Fibroblast of skin of right biceps (primary cell): ENCODE results near the gene ARHGAP23.

ENCODE experiments used
- DNase-seq: peaks from one replicate; pipeline ENCODE4 v3.0.0-alpha.2; 2013

ARHGAP23 gene

DNA sequence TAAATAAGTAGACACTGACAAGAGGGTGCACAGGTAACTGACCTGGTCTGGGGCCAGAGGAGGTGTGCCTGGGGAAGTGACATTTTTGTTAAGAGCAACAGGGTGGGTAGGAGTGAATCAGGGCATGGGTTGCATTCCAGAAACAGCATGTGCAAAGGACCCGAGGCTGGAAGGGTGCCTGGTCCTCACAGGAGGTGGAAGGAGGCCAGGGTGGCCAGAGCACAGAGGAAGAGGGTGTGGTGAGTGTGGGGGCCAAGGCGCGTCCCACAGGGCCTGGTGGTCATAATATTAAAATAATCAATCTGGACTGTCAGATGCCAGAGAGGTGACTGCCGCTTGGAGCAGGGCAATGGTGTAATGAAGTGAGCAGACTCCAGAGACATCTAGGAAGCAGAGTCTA lies 14.3 kb downstream of the ARHGAP23 start:
- DNase-seq, result peak; percentile 29

DNA sequence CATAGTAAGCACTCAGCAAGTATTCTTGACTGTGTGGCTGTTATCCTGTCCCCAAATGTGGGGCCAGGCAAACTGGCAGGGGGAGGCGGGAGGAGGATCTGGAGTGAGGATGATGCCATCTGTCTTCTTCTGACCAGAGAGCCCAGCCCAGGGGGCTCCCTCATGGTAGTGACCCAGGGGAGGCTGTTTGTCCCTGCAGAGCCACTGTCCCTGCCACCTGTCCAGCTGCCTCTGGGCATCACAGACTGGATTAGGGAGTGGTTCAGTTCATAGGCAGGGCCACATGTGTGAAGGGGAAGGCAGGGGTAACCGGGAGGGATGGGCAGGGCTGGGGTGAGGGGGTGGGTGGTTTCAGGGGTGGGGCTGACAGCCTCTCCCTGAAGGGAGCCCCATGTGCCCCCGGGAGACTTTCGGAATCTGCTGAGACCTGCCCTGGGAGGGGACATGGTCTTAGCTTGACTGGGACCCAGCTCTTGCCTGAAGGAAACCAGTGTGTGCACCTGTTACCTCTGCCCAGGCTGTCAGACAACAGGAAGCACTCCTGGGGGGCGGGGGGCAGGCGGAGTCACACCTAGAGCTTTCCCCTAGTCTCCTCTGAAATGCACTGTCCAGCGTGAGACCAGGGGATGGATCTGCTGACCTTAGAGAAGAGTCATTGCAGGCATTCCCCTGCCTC lies 15.2 kb downstream of the ARHGAP23 start:
- DNase-seq, result no peak

DNA sequence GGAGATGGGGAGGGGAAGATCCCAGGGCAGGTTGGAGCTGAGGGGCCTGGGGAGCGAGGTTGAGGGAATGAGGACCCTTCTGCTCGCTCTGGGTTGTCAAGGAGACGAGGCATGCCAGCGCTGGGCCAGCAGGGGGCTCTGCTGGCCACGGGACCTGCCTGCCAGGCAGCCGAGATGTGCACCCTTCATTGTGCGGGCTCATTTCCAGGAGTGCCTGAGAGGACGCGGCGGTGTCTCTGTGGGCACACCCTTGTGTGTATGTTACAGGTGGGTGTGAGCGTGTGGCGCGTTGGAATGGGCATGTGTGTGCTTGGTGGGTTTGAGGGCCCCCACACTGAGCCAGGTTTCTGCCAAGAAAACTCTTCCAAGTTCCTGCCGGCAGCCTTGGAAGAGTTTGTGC lies 15.9 kb downstream of the ARHGAP23 start:
- DNase-seq, result peak; percentile 70

DNA sequence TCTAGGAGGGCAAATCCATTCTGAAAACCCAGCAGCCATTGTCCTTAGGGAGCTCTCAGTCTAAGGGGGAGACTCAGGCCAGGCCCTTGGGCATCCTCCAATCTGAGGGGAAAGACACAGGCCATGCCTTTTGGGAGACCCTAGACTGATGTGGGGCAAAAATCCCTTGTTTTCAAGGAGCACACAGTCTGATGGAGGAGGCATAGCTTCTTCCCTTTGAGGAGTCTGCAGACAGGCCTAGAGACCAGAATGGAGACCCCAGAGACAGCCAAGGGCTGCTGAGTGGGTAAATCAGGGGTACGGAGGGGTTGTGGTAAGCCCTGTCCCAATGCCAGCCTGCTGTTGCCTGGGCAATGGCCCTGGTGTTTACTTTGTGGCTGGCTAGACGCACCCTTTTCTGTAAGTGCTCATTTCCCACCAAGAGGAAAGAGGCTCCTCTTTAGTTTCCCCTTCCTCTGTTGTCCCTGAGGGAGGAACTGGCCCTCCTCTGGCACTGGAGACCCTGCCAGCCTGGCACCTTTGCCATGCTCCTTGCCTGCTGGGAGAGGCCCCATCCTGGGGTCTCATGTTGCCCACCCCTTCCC lies 19.3 kb downstream of the ARHGAP23 start:
- DNase-seq, result no peak

DNA sequence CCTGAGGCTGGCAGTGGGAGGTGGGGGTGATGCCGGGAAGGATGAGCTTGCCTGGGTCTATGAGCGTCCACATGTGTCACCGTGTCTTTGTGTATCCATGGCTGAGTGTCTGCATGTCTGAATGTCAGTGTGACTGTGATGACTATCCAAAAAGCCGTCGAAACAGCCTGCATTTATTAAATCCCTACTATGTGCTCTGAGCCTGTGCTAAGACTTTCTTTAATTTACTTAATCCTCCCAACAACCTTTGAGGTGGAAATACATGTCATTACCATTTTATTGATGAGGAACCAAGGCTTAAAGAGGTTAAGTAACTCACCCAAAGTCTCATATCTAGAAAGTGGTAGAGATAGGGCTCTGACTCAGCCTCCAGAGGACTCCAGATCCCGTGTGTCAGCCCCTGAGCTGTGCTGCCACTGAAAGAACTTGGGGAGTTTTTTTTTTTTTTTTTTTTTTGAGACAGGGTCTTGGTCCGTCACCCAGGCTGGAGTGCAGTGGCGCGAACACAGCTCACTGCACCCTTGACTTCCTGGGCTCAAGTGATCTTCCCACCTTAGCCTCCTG lies 20.0 kb downstream of the ARHGAP23 start:
- peak; percentile 54 for DNase-seq

DNA sequence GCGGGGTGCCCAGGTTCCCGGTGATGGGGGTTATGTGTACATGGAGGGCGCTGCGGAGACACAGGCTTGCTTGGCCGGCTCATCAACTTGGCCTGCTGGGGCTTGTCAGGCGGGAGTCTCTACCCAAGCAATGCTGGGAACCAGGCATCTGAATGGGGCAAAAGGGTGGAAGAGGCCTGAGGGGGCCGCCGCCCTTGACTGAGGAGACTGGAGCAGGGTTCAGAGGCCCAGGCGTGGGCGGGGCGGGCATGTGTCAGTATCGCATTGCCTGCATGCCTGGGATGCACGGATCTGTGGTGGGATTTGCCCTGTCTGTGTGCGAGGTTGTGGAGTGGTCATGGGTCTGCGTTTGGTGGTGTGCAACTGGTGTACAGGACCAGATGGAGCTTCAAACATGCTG lies 21.1 kb downstream of the ARHGAP23 start:
- DNase-seq, result peak; percentile 50

DNA sequence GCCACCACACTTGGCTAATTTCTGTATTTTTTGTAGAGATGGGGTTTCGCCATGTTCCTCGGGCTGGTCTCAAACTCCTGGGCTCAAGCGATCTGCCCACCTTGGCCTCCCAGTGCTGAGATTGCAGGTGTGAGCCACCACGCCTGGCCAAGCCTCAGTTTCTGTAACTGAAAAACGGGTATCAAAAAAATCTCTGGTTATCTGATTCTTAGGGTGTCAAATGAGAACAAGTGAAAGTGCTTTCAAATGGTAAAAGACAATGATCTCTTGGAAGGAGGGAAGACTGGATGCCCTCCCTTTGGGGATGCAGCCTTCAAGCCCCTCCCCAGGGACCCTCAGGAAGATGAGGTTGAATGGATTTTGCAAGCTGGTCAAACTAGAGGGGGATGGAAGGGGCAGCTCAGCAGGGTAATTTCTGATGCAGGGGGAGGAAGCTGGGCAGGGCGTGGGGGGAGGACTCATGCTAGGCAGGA lies 22.3 kb downstream of the ARHGAP23 start:
- no peak for DNase-seq

DNA sequence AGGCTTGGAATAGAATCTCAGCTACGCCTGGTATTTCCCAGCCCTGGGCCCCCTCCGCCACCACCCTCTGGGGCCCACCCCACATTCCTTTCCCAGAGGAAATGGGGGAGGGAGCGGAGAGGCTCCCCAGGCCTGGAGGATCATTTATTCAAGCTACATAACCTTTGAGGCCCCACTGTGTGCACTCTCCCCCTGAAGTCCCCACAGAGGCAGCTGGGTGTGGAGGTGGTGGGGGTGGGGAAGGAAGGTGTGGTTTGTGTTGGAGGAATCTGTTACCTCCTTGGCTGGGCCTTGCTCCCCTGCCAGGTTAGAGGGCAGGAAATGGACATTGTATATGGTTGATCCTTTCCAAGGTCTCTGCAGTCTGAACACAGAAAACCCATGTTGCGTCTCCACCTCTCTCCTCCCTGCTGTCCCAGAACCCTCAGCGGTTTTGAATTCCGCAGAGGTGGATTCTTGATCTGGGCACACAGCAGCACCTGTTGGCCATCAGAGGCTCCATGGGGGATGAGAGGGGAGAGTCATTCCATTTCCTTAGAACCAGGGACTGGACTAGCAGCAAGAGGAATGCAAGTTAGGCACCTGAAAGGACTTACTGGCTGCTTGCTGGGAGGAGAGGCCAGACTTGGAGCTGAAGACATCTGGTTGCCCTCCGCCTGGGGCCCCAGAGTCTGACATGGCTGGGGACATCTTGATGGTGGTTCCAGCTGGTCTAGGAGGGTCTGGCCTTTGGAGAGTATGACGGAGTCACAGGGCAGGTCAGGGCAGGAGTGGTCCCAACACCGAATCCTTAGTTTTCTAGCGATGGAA lies 23.0 kb downstream of the ARHGAP23 start:
- DNase-seq, result peak; percentile 95

DNA sequence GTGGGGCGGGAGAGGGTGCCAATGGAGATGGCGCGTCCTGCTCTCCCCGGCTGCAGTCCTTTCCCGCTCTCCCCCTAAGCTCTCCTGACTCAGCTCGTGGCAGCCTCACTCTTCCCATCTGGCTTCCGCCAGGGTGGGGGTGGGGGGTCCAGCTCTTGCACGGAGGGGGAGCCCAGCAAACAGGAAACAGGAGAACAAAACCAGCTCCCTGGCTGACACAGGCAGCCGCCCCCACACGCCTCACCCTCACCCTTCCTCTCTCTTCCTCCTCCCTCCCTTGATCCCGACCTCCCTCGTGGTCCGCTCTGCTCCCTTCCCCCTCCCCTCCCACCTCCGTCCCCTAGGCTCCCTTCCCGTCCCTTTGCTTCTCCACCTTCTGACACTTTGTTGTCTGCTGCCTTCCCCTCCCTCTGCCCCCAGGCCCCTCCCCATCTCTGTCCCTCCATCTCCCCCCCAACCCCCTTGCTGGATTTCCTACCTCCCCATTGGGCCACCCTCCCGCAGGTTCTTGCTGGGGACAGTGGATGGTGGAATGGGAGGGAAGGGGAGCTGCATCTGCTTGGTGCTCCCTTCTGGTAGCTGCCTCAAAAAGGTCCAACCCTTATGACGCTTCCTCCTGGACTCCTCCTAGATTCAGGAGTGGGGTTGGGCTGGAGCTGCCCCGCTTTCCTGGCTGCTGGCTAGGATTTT lies 23.7 kb downstream of the ARHGAP23 start:
- peak; percentile 99 for DNase-seq

DNA sequence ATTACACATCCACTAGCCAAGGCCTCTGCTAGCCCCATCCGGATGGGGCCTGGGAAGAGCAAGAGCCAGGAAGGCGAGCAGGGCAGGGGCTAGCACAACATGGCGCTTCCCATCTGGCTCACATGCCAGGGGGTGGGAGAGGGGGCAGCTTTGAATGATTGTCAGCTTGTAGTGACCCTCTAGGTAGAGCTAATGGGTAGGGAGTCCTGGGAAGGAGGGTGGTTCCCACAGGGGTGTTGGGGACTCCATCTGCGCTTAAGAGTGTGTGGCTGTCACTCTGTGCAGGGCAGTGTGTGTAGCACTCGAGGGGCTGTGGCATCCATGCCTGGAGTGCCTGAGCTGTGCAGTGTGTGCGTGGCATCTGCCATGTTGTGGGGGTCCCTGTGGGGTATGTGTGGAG lies 24.5 kb downstream of the ARHGAP23 start:
- no peak for DNase-seq

DNA sequence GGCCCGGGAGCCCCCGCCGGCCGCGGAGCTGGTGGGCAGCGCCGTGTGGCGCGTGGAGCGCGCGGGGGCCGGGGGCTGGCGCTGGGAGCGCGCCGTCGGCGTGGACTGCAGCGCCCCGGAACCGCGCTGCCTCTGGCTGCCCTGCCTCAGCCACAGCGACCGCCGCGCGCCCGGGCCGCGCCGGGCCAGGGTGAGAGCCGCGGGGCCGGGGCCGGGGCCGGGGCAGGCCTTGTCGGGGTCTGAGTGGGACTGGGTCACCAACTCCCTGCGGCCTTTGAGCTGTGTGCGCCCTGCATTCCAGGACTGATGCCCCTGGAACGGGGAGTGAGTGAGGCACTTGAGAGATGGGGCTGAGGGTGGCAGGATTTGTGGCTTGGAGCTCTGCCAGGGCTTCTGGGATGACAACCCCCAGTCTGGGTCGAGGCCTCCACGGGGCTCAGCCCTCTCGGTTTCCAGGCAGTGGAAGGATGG lies 25.7 kb downstream of the ARHGAP23 start:
- DNase-seq, result peak; percentile 81

DNA sequence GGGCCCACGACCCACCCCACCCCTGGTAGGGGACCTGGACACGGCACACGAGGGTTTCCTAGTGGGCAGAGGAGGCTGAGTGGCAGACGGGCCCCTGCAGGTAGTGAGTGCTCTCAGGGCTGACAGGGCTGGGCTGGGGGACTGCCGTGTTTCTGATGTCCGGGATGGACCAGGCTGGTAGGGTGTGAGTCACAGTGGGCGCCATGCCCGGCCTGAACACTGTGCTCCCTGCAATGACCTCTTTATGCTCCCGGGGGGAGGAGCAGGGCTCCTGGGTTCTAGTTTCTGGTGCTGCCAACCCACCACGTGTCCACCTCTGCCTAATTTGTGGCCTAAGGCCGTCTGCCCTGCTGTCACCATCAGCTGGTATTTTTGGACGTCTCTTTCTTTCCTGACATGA lies 26.3 kb downstream of the ARHGAP23 start:
- peak; percentile 77 for DNase-seq

DNA sequence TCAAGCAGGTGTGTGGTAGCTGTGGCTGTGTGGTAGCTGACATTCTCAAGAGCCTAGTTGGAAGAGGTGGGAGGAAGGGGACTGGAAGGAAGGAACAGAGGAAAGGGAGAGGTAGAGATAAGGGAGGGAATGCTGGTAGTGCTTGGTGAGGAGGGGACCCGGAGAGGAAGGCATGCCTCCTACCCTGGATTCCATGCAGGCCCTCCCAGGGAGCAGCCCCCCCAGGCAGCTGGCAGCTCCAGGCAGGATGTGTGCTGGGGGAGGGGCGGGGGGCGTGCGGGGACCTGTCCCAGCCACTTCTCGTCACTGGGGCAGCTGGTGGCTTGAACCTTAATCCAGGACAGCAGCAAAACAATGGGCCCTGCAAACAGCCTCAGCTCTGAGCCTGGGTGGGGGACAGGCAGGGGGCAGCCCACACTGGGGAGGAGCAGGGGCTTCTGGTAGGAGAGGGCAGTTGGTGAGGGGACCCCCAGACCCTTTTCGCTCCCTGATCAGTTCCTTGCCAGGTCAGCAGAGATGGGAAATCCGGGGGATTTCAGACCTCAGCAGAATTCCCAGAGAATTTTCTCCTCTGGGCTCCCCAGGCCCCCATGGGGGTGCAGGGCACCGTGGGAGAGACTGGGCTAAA lies 27.1 kb downstream of the ARHGAP23 start:
- peak; percentile 41 for DNase-seq

DNA sequence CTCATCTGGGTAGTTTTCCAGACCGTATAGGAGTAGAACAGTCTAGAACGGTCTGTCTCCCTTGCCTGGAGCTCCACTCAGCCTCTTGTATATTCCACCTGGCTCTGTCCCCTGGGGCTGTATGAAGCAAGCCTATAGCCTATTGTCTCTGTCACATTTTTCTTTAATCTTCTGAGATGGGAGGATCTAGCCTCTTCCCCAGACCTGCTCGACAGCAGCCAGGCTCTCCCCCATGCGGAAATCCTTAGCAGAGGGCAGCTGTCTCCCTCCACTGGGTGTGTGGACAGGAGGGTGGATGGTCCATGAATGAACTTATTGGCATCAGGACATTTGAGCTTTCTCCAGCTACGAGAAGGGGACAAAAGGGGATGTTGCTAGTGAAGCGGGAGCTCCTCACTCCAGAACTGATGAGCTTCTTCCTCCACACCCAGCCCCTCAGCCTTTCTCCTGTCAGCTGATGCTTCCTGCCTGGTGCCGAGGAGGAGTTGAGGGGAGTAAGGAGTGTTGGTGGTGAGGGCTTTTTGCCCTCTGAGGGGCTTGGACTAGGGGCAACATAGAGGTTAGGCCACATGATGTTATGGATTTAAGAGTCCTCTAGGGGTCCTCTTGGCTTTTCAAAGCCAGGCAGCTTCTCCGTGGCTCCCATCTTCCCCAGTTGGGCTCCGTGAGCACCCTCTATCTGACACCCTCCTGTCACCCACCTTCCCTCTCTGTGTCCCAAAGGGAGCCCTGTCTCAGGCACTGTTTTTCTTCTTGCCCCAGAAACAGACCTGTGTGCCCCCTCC lies 28.0 kb downstream of the ARHGAP23 start:
- DNase-seq, result no peak

DNA sequence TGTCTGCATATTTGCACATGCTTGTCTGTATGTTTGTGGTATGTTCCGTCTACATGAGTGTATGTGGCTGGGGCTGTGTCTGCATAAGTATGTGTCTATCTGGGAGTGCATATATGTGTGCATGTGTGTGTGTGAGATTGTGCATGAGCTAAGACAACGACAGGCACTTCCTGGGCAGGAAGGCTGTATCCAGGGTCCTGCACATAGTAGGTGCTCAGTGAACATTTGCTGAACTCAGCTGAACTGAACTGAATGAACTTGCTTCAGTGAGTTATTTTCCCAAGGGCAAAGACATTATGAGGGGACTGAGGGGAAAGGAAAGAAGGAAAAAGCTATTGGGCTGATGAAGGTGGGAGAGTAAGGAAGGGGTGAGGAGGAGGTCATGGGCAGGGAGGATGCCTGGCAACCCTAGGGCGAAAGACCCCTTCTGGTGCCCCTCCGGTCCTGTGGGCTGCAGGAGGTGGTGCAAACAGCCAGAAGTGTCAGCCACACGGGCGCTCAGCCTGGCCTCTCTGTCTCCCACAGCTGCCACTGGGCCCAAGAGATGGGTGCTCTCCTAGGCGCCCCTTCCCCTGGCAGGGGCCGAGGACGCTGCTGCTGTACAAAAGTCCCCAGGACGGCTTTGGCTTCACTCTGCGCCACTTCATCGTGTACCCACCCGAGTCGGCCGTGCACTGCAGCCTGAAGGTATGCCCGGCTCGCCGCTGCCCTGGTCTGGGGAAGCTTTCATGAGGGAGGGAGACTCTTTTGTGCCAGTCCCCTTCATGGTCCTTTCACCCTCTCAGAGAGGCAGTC lies 29.5 kb downstream of the ARHGAP23 start:
- no peak for DNase-seq

DNA sequence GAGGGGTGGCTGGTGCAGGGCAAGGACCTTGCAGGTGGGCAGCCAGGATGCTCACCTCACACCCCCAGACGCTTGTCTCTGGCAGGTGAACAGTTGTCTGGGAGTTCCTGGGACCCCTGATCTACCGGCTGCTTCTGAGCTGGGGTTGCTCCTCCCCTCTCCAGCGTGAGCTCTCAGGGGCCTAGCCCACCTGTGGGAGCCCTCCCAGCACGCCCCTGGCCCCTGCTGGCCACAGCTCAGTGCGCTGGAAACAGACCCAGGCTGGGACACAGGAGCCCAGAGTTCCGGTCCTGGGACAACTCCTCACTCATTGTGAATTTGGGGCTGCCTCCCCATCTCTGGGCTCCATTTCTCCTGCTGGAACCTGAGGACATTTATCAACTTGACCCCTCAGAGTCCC lies 30.3 kb downstream of the ARHGAP23 start:
- no peak for DNase-seq

DNA sequence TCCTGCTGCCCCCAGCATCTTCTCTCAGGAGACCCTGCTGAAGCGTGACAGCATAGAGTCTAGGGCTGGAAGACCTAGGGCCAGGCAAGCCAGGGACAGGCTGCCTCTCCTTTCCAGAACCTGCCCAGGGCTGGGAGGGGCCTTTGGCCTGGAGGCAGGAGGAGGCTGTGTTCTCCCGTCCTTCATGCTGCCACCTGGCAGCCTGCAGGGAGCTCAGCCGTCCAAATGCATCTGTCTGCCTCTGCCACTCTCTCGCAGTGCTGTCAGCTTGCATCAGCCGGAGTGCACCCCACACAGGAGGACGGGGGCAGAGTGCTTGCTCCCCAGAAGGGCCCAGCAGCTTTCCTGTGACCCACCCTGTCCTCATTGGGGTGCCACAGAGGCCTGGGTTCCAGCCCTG lies 31.3 kb downstream of the ARHGAP23 start:
- DNase-seq, result no peak

DNA sequence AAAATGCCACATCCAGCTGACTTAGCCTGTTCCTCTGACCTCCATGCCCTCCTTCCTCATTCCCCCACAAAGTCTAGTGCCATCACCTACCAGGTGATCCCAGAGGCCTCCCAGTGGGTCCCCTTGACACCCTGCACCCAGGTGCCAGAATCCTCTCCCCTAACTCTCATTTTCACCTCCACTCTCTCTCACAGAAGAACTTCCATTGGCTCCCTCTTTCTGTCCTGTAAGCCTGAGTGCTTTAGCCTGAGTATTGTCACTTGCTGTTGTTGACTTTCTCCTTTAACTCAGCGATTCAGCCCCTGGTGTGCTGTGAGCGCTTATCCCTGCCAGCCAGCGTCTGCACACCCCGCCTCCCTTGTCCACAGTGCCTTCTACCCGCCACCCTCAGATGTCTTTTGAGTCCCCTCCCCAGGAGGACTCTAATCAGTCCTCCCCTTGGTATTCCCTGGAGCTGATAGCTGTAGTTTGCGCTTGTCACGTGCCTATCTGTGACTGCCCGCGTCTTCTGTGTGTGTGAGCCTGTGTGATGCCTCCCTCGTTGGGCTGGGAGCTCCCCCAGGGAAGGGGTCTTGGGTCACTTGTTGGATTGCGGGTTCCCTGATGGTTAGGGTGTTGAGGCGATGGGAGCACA lies 31.9 kb downstream of the ARHGAP23 start:
- no peak for DNase-seq

DNA sequence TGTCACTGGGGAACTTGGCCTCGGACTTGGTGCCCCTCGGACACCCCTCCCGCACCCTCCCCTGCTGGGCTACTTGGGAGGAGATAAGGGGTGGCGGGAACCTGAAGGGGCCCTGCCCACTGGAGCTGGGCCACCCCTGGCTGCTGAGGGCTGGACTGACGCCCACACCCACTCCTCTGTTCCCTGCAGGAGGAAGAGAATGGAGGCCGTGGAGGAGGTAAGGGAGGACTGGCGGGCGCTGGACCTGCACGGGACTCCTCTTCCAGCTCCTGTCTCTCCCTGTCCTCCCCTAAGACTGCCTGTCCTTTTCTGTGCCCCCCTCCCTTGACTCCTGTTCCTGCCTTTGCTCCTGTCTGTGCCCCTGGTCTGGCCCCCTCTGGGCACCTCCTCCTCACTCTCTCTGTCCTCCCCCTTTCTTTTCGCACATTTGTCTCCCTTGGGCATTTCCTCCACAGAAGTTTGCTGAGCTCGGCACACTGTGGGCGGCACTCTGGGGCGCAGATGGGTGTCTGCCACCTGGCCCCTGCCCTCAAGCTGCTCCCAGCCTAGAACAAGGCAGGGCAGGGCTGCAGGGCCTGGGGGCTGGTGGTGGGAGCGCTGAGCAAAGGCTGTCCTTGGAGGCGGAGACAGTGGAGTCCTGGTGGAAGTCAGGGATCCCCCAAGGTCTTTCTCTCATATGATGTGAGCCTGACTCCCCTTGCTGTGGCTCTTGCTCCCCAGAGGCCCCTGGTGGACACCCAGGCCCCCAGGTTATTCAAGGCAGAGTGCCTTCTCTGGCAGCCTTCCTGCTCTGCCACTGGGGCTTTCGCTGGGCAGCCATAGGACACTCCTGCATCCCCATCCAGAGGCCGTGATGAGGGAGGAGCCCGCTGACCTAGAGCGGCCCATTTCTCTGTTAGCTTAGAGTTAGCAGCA lies 32.7 kb downstream of the ARHGAP23 start:
- DNase-seq, result no peak
